GM18909 (cell line): ENCODE measurements around the gene CCDC85C.

Experiments
- ATAC-seq: cut with Tn5 transposase; IDR thresholded peaks from one replicate; pipeline ENCODE4 v1.9.1; 2021; ENCODE audit warnings: mild to moderate bottlenecking; ENCODE audit not compliant: unreplicated experiment, poor library complexity

CCDC85C gene

GRCh38 chr14:99544991-99545390 lies 59.0 kb downstream of the CCDC85C start:
- ATAC-seq = no peak

- no peak for ATAC-seq
Observed at GRCh38 chr14:99543985-99544384, 60.0 kb downstream of the CCDC85C start.

- no peak for ATAC-seq
Observed at GRCh38 chr14:99543370-99543769, 60.6 kb downstream of the CCDC85C start.

- ATAC-seq = no peak
Observed at GRCh38 chr14:99542566-99542965, 61.4 kb downstream of the CCDC85C start.

- ATAC-seq = no peak
Observed at GRCh38 chr14:99541677-99542470, 62.1 kb downstream of the CCDC85C start.

- no peak for ATAC-seq
Observed at GRCh38 chr14:99541211-99541610, 62.8 kb downstream of the CCDC85C start.

GRCh38 chr14:99540196-99541032 lies 63.6 kb downstream of the CCDC85C start:
- ATAC-seq = no peak

GRCh38 chr14:99539491-99539890 lies 64.5 kb downstream of the CCDC85C start:
- ATAC-seq = no peak

GRCh38 chr14:99538733-99539132 lies 65.3 kb downstream of the CCDC85C start:
- ATAC-seq = no peak

- ATAC-seq = no peak
Observed at GRCh38 chr14:99538275-99538674, 65.7 kb downstream of the CCDC85C start.

GRCh38 chr14:99537399-99537798 lies 66.6 kb downstream of the CCDC85C start:
- no peak for ATAC-seq

- no peak for ATAC-seq
Observed at GRCh38 chr14:99535908-99536778, 67.9 kb downstream of the CCDC85C start.

- ATAC-seq = no peak
Observed at GRCh38 chr14:99535448-99535847, 68.6 kb downstream of the CCDC85C start.

GRCh38 chr14:99534863-99535262 lies 69.1 kb downstream of the CCDC85C start:
- no peak for ATAC-seq

- no peak for ATAC-seq
Observed at GRCh38 chr14:99534333-99534732, 69.7 kb downstream of the CCDC85C start.

GRCh38 chr14:99532310-99532709 lies 71.7 kb downstream of the CCDC85C start:
- no peak for ATAC-seq

- ATAC-seq = no peak
Observed at GRCh38 chr14:99531251-99532096, 72.5 kb downstream of the CCDC85C start.

GRCh38 chr14:99530407-99531155 lies 73.4 kb downstream of the CCDC85C start:
- no peak for ATAC-seq

- no peak for ATAC-seq
Observed at GRCh38 chr14:99529899-99530298, 74.1 kb downstream of the CCDC85C start.
